GM04504 (cell line): ENCODE measurements around the gene TXNIP.

Experiments used
- DNase-seq: peaks from one replicate; pipeline ENCODE4 v3.0.0-alpha.2; 2012; ENCODE audit warnings: low read depth

TXNIP gene

GRCh38 chr1:146010126-146010738 lies 13.9 kb upstream of the TXNIP start:
- DNase-seq, result no peak

DNA sequence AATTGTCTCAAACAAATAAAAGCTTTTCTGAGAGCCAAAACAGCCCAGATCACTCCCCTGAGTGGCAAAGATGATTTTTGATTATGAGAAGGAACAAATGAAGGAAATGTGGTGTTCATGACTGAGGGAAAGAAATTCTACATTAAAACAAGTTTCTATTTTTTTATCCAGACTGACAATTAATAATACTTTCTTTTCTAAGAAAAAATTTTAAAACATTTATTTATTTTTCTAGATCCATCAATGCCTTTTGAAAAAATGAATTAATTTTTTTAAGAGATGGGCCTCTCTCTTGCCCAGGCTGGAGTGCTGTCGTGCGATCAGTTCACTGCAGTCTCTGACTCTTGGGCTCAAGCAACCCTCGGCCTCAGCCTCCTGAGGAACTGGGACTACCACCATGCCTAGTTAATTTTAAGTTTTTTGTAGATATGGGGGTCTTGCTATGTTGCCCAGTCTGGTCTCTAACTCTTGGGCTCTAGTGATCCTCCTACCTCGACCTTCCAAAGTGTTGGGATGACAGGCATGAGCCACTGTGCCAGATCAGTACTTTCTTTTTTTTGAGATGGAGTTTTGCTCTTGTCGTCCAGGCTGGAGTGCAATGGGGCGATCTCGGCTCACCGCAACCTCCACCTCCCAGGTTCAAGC lies 11.2 kb upstream of the TXNIP start:
- no peak for DNase-seq

DNA sequence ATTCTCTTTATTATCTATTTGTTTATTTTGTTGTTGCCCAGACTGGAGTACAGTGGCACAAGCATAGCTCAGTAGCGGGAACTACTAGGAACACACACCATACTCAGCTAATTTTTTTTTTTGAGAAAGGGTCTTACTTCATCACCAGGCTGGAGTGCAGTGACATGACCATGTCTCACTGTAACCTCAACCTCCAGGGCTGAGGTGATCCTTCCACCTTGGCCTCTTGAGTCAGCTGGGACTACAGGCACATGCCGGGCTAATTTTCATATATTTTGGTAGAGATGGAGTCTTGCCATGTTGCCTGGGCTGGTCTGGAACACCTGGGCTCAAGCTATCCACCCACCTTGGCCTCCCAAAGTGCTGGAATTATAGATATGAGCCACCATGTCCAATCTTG lies 5.3 kb upstream of the TXNIP start:
- DNase-seq, result no peak

DNA sequence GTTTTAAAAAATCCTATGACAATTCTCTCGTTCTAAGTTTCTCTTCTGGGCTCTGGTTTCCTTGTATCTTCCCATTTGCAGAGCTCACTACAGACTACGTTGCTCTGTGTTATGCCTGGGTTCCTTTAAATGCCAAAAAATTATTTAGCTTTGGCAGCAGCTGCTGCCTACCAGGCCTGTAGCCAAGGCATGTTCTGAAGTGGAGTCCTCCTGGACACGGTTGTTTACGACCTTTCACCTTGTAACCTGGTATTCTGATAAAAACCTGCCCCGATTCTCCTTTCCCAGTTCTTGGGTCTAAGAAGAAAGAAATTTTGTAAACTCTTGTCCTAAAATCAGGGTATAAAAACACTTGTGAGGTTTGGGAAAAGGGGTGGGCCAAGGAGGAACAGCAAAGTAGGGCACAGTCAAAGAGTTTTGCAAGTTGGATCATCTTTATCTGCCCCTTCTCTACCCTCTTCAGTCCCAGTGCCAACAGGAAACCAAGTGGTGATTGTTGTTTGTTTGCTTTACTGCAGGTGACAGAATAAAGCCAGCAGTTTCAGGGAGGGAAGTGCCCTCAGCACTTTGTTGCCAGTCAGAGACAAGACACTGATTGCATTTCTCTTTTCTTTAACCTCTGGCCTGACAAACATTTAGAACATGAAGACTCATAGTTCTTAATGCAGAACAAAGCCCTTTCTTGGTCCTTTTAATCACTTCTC lies 3.1 kb upstream of the TXNIP start:
- DNase-seq, result no peak

DNA sequence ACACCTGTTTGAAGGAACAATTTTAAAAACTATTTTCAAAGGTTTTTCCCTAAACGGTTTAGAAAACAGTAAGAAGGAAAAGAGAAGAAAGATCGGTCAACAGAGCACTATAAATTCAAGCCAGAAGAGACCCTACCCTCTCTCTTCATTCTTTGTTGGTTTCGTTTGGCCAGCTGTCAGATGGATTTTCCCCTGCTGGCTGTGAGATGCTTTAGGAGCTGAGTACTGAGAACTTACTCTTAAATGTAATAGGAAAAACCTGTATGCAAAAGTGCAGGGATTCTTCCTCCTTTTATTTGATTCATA lies 1.3 kb upstream of the TXNIP start:
- no peak for DNase-seq

GRCh38 chr1:145997016-145997717 lies 788 bp upstream of the TXNIP start:
- DNase-seq, result no peak

DNA sequence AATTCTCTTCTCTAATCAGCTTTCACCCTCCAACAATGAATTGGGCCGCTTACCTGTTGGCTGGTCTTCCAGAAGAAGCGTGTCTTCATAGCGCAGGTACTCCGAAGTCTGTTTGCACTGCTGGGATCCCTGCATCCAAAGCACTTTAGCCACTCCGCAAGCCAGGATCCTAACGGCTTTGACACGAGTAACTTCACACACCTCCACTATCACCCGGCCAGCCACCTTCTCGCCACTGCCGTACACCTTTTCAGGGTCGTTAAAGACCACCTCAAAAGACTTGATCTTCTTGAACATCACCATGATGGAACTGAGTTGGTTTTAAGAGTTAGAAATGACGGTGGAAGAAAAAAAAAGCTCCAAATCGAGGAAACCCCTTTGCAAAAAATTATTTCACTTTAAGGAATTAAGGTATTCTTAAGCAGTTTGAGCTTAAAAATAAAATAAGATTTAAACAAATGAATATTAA lies 381 bp downstream of the TXNIP start:
- DNase-seq, result no peak

DNA sequence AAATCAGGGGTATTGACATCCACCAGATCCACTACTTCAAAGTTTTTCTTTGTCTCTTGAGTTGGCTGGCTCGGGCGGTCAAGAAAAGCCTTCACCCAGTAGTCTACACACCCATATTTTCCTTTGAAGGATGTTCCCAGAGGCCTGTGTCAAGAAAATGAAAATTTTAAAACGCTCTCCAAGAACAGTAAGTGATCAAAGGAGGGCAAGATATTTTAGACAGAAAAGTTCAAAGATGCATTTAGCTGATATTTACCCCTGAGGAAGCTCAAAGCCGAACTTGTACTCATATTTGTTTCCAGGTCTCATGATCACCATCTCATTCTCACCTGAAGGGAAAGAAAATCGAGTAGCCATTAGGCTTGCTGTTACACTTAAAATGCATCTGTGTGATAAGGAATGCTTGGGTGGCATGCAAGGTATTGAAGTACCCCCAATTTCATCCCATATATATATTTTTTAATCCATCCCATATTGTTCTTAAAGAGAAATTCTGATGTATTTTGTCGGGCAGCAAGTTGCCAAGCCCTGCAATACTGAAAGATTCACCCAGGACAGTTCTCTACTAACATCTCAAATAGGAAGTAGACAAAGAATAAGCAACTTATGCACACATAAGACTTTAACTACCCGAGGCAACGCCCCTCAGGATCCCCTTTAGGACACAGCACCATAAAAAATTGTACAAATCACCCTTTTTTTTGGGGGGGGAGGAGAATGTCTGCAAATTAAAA lies 1.1 kb downstream of the TXNIP start:
- no peak for DNase-seq

GRCh38 chr1:145994391-145995120 lies 1.8 kb downstream of the TXNIP start:
- DNase-seq, result no peak

DNA sequence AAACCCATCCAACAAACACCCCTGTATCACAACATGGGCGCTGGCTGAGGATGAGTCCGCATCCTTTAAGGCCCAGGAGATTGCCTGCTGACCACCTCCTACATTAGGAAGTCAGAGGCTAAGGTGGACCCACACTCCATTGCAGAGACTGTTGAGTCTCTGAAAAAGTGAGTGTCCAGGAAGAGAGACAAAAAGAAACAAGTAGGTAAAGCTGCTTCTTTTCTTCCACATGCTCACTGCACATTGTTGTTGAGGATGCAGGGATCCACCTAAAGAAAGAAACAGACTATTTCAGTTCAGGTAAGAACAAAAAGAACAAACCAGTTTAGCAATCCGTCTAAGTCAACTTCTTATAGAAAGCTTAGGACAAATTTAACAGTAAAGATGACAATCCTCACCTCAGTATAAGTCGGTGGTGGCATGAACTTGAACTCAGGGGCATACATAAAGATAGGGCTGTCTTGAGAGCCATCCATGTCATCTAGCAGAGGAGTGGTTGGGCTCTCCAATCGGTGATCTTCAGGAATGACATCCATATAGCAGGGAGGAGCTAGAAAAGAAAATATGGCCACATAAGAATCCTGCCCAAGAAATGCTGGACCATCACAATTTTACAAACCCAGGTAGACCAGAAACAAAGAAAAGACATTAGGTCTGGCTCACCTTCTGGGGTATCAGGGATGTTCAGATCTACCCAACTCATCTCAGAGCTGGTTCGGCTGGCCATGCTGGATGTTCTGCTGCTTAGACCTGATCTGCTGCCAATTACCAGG lies 2.6 kb downstream of the TXNIP start:
- DNase-seq, result no peak

- no peak for DNase-seq
Observed at GRCh38 chr1:145992958-145993617, 3.3 kb downstream of the TXNIP start.

DNA sequence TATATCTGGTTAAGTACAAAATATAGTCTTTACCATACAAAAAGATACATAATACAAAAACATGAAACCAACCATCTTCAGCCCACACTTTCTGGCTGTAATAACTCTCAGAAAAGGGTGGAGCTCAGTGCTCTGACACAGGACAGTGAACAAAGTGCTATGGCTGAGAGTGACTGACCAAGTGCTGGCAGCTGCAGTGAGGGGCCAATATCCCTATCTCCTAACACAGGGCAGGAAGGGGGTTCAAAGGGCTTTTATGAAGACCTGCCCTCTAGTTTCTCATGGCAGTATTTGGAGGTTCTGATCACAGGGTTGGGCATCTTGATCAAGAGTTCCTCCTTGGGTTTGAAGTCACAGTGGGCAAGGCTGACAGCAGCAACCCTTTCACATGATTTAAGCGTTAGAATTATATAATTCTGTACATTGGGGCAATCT lies 3.9 kb downstream of the TXNIP start:
- no peak for DNase-seq

DNA sequence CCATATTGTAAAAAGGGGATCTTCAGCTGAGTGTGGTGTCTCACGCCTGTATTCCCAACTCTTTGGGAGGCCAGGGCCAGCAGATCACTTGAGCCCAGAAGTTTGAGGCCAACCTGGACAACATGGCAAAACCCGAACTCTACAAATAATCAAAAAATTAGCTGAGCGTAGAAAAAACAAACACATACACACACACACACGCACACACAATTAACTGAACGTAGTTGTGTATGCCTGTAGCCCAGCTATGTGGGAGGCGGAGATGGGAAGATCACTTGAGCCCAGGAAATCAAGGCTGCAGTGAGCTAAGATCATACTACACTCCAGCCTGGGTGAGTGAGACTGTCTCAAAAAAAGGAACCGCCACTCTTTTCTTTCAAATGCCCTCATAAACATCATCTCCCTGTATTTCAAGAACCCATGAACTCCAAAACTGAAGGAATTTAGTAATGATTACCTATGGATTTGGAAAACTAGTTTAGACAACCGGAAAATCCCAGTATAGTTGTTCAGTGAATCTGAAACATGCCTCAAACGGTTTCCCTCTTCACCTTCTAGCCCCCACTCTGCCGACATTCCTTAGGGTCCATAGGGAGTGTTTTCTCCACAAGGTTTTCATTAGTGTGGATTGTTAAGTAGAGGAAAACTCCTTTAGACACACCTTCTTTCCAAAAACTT lies 4.5 kb downstream of the TXNIP start:
- no peak for DNase-seq

- no peak for DNase-seq
Observed at GRCh38 chr1:145990249-145990855, 6.0 kb downstream of the TXNIP start.

DNA sequence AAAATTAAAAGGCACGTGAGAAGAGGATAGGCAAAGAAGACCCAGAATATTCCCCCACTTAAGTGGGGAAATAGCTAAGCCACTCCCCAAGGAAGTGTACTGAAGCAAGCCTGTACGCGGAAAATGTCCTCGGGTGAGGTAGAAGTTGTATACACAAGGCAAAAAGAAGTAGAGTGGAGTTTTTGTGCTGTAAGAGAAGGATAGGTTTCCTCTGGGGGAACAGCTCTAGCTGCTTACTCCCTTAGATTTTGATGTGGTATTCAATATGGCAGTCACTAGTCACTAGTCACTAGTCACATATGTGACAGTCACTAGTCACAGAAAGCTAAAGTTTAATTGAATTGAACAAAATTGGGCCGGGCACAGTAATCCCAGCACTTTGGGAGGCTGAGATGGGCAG lies 7.6 kb downstream of the TXNIP start:
- no peak for DNase-seq

DNA sequence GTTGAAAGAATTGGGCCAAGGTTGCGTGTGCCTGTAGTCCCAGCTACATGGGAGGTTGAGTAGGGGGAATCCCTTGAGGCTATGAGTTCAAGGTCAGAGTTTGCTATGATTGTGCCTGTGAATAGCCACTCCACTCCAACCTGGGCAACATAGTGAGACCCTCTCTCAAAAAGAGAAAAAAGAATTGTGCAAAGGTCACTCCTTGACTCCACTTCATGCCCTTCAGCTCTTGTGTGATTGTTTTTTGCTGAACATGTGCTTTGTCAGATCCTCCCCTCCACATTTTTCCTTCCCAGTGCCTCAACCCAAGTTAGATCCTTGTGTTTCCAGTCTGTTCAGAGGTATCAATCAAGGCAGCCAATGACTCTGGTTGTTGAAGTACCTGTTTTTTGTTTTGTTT lies 8.5 kb downstream of the TXNIP start:
- no peak for DNase-seq

DNA sequence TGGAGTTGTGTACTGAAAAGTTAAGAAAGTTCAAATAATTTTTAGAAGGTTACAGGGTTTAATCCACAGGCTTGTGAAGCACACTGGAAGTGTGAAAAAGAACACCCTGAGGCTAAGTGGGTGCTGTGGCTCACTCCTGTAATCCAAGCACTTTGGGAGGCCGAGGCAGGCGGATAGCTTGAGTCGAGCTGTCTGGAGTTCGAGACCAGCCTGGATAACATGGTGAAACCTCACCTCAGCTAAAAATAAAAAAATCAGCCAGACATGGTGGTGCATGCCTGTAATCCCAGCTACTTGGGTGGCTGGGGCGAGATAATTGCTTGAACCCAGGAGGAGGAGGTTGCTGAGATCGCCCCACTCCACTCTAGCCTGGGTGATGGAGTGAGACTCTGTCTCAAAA lies 9.8 kb downstream of the TXNIP start:
- no peak for DNase-seq

GRCh38 chr1:145985502-145986439 lies 10.6 kb downstream of the TXNIP start:
- DNase-seq, result no peak
